ENCODE results near the gene TEX30.

The TEX30 gene

DNA sequence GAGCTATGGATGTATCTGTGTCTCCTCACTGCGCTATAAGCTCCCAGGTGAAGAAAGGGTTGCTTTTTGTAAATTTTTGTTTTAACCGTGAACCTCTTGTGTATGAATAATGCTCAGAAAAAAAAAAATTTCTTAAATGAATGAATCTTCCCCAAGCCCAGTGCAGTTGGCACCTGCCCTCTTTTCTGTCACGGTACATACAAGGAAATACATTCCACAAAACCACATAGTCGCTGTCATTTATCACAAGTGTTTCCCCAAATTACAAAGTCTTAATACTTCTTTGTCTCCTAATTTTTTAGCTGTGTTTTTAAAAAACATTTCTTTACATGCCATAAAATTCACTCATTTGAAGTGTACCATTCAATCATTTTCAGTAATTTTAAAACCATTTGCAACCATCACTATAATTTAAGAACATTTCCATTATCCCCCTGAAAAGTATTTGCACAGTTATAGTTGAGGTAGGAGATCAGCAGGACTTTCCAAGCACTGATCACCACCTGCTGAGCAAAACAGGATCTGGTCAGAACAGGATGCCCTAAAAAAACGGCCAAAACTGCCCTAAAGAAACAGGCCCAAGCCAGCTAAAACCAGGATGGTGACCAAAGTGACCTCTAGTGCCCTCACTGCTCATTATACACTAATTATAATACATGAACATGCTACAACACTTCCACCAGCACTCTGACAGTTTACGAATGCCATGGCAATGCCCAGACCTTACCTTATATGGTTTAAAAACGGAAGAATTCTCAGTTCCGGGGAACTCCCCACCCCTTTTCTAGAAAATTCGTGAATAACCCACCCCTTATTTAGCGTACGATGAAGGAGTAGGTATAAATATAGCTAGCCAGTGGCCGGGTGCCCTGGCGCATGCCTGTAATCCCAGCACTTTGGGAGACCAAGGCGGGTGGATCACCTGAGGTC is 1.3 kb upstream of the TEX30 start:
- ChIA-PET CTCF (interaction anchor here (1.1 to 5.0 kb wide), 4 partner anchors 23 to 195 kb away, joined by 3 to 24 read pairs (median 4); no protein-coding TSS in a partner anchor), POLR2A (no interaction called here)
- DNase-seq (ENCODE audit: extremely low spot score), result no peak
- TF ChIP-seq, protein P1, sequence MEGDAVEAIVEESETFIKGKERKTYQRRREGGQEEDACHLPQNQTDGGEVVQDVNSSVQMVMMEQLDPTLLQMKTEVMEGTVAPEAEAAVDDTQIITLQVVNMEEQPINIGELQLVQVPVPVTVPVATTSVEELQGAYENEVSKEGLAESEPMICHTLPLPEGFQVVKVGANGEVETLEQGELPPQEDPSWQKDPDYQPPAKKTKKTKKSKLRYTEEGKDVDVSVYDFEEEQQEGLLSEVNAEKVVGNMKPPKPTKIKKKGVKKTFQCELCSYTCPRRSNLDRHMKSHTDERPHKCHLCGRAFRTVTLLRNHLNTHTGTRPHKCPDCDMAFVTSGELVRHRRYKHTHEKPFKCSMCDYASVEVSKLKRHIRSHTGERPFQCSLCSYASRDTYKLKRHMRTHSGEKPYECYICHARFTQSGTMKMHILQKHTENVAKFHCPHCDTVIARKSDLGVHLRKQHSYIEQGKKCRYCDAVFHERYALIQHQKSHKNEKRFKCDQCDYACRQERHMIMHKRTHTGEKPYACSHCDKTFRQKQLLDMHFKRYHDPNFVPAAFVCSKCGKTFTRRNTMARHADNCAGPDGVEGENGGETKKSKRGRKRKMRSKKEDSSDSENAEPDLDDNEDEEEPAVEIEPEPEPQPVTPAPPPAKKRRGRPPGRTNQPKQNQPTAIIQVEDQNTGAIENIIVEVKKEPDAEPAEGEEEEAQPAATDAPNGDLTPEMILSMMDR (IDR thresholded peaks at IDR 0.05; ENCODE audit: control extremely low read depth, extremely low read depth, low read depth, missing control alignments), result no peak

DNA sequence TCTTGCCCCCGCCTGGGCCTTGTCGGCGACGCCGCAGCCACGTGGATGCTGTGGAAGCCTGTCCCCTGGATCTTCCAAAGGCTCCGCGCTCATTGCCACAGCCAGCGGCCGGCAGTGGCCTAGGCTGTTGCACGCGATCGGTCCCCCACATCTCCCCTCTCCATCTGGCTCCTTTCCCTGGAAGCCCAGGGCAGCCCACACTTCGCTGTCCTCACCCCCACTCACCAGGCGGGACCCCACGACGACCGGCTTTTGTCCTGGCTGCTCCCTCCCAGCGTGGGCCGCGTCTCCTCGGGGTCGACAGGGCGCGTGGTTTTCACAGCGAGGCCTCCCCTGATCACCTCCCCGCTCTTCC is 605 bp upstream of the TEX30 start:
- peak; percentile 10 for DNase-seq (ENCODE audit: extremely low spot score)
- CTCF ChIA-PET, result interaction anchor here (0.8 to 5.0 kb wide), 6 partner anchors 9 to 194 kb away, joined by 3 to 24 read pairs (median 4); no protein-coding TSS in a partner anchor
- POLR2A ChIA-PET, result interaction anchor here (0.8 kb wide), 1 partner anchor 26 kb away, joined by 3 read pairs; no protein-coding TSS in a partner anchor
- TF ChIP-seq, protein P1 (IDR thresholded peaks at IDR 0.05; ENCODE audit: control extremely low read depth, extremely low read depth, low read depth, missing control alignments), result no peak

DNA sequence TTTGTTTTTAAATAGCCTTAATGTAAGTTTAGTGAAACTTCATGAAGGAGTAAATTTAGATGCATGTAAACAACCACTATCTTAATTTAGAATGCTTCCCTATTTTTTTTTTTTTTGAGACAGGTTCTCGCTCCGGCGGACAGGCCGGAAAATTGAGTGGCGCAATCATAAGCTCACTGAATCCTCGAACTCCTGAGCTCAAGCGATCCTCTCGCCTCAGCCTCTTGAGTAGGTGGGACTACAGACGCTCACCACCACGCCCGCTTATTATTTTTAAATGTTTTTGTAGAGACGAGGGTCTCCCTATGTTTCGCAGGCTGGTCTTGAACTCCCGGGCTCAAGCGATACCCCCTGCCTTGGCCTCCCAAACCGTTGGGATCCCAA is 1.6 kb downstream of the TEX30 start:
- no peak for DNase-seq (ENCODE audit: extremely low spot score)
- TF ChIP-seq, protein P1 (IDR thresholded peaks at IDR 0.05; ENCODE audit: control extremely low read depth, extremely low read depth, low read depth, missing control alignments), result no peak
- CTCF ChIA-PET, result interaction anchor here (1.3 kb wide), 2 partner anchors 14 to 180 kb away, joined by 3 to 4 read pairs; no protein-coding TSS in a partner anchor
- POLR2A ChIA-PET, result no interaction called here

DNA sequence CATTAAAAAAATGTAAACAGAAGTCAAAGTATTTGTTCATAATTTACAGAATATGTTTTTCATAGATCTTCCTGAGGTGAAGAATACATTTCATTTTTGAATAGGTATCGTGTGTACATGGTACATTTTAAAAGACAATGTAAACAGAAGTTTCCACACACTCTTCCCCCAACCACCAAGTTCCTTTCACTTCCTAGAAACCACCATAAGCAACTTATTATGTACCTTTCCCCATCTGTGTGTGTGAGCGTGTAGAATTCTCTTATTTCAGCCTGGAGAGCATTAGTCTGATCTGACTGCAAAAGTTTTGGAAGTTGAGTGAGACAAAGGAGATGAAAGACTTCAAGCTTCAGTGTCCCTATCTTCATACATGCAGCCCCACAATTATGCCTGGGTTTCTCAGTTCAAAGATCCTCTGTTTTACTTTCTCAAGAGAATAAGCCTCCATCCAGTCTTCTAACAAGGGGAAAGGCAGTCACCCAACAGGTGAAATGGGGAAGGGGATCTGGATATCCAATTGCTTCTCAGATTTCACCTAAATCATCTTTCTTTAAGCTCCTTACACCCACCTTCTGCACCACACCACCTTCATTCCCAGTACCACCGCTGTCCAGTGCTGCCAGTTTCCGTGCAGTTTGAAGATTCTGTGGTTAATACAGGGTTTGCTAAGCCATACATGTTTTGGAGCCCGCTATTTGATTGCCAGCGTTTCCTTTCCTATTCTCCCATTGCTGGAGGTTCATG is 2.1 kb downstream of the TEX30 start:
- TF ChIP-seq, protein P1 (IDR thresholded peaks at IDR 0.05; ENCODE audit: control extremely low read depth, extremely low read depth, low read depth, missing control alignments), result no peak
- CTCF ChIA-PET, result interaction anchor here (0.8 to 1.3 kb wide), 3 partner anchors 20 to 179 kb away, joined by 3 read pairs; no protein-coding TSS in a partner anchor
- POLR2A ChIA-PET, result no interaction called here
- no peak for DNase-seq (ENCODE audit: extremely low spot score)

DNA sequence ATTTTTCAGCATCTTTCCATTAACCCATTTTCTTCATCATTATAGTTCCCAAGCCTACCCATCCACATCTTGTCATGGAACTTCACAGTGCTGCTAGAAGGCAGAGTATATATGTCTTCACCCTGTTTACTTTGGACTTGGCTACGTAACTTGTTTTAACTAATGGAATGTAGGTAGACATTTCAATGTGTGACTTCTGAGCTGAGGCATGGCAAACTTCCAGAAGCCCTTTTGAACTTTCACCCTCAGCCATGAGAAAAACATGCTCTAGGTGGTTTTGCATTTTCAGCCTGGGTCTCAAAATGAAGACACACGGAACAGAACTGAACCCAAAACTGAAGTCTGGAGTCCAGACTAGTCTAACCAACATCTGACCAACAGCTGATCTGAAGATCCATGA is 3.2 kb downstream of the TEX30 start:
- POLR2A ChIA-PET, result no interaction called here

DNA sequence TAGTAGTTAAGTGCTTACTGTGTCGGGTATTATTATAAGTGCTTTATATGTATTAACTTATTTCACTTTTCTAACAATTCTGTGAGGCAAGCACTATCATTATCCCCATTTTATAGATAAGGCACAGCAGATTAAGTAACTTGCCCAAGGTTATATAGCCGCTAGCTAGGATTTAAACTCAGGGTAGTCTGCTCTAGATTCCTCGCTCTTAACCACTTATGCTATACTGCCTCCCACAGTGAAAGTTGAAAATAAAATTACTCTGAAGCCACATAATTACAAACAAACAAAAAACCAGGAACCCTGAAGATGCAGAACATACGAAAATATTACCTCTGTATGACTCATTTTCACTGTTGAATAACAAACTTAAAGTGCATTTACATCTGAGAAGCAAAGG is 3.9 kb downstream of the TEX30 start:
- POLR2A ChIA-PET, result no interaction called here
- CTCF ChIA-PET, result interaction anchor here (0.9 to 1.3 kb wide), 4 partner anchors 20 to 188 kb away, joined by 3 read pairs; no protein-coding TSS in a partner anchor
- TF ChIP-seq, protein P1 (IDR thresholded peaks at IDR 0.05; ENCODE audit: control extremely low read depth, extremely low read depth, low read depth, missing control alignments), result no peak
- no peak for DNase-seq (ENCODE audit: extremely low spot score)

More for the DNA sequence above, 3.2 kb downstream of the TEX30 start:
- CTCF ChIA-PET, result interaction anchor here (0.6 to 1.2 kb wide), 4 partner anchors 11 to 30 kb away, joined by 3 read pairs; no protein-coding TSS in a partner anchor
- no peak for DNase-seq (ENCODE audit: extremely low spot score)
- TF ChIP-seq, protein P1 (IDR thresholded peaks at IDR 0.05; ENCODE audit: control extremely low read depth, extremely low read depth, low read depth, missing control alignments), result no peak

Data from GM10248 (cell line).